ENCODE data around the gene OVOL3. TPM values are rescaled to one million over a fixed set of nuclear protein-coding genes. Genes with fewer than 3 reads are reported as not detected.

OVOL3 gene
- total RNA-seq, 4 donors from 2014 or later, result not detected

- Histone ChIP-seq H3K36me3 (peaks cover 22 to 66% (median 54%) of the 10 kb centered on the region in 4 donors), H3K27me3 (no peaks in the 10 kb centered on the region), H3K4me3 (peak overlapping the region; percentile 72 to 80 (median 74)), H3K27ac (replicated peaks in 1 of 4) (peak overlapping the region; percentile 88 to 96 (median 91)), H3K4me1 (peaks cover 23 to 50% (median 38%) of the 10 kb centered on the region in 4 donors), H3K9me3 (no peaks in the 10 kb centered on the region)
- TF ChIP-seq POLR2A (IDR thresholded peaks at IDR 0.05; ENCODE audit: low read depth) (no peak), EP300 (IDR thresholded peaks at IDR 0.05) (peak; percentile 1), CTCF (IDR thresholded peaks at IDR 0.05) (no peak), POLR2AphosphoS5 (IDR thresholded peaks at IDR 0.05) (no peak)
- no peak for DNase-seq (ENCODE audit: extremely low spot score)
- 8% methylated on average over 25 of the region's 48 CpGs for WGBS
- intact Hi-C loops (cut with DNase I), result loop anchor here (5.0 kb wide), 2 partner anchors 57 to 117 kb away; partner anchors contain the start of gene SDHAF1
Measured at GRCh38 chr19:36113894-36114720, 3.2 kb downstream of the OVOL3 start.

- Histone ChIP-seq H3K4me3 (peak within 1 kb of the TSS; percentile 72 to 80 (median 74)), H3K27me3 (no peaks in the 10 kb centered on the region), H3K9me3 (no peaks in the 10 kb centered on the region), H3K4me1 (peaks cover 23 to 53% (median 38%) of the 10 kb centered on the region in 4 donors), H3K27ac (replicated peaks in 1 of 4) (peak within 1 kb of the TSS; percentile 88 to 96 (median 91)), H3K36me3 (peaks cover 26 to 71% (median 60%) of the 10 kb centered on the region in 4 donors)
- intact Hi-C loops (cut with DNase I), result loop anchor here (5.0 kb wide), 2 partner anchors 58 to 118 kb away; partner anchors contain the start of gene SDHAF1
- peak; percentile 89 to 94 for TF ChIP-seq POLR2AphosphoS5 (IDR thresholded peaks at IDR 0.05)
- TF ChIP-seq POLR2A (IDR thresholded peaks at IDR 0.05; ENCODE audit: low read depth), result peak; percentile 65
- no peak for TF ChIP-seq CTCF (IDR thresholded peaks at IDR 0.05)
- TF ChIP-seq EP300 (IDR thresholded peaks at IDR 0.05), result no peak
- 1% methylated on average over 33 of the region's 60 CpGs for WGBS
- peak; percentile 100 for DNase-seq (ENCODE audit: extremely low spot score)
Measured at GRCh38 chr19:36114721-36115452, 3.9 kb downstream of the OVOL3 start, which contains the start of gene POLR2I. POLR2I (minus strand) TSS chr19:36114875; CDS start chr19:36114856, 19 bp downstream.

GRCh38 chr19:36115453-36116343, 4.8 kb downstream of the OVOL3 start, which contains the start of gene TBCB:
TBCB (plus strand) TSS chr19:36115468; CDS start chr19:36115561, 93 bp downstream.
- Histone ChIP-seq H3K36me3 (peaks cover 26 to 72% (median 65%) of the 10 kb centered on the region in 4 donors), H3K4me3 (peak within 1 kb of the TSS; percentile 72 to 80 (median 74)), H3K27me3 (no peaks in the 10 kb centered on the region), H3K4me1 (peaks cover 23 to 53% (median 38%) of the 10 kb centered on the region in 4 donors), H3K27ac (replicated peaks in 1 of 4) (peak within 1 kb of the TSS; percentile 88 to 96 (median 91)), H3K9me3 (no peaks in the 10 kb centered on the region)
- DNase-seq (ENCODE audit: extremely low spot score), result peak; percentile 96
- intact Hi-C loops (cut with DNase I), result no loop called here
- WGBS, result 5% methylated on average over 26 of the region's 59 CpGs
- TF ChIP-seq POLR2A (IDR thresholded peaks at IDR 0.05; ENCODE audit: low read depth) (peak; percentile 10), POLR2AphosphoS5 (IDR thresholded peaks at IDR 0.05) (peak in 1 of 2 donors; percentile 91), CTCF (IDR thresholded peaks at IDR 0.05) (no peak), EP300 (IDR thresholded peaks at IDR 0.05) (no peak)

- Histone ChIP-seq H3K36me3 (peaks cover 26 to 72% (median 64%) of the 10 kb centered on the region in 4 donors), H3K27me3 (no peaks in the 10 kb centered on the region), H3K4me1 (peaks cover 23 to 53% (median 38%) of the 10 kb centered on the region in 4 donors), H3K4me3 (peak overlapping the region; percentile 72 to 80 (median 74)), H3K27ac (replicated peaks in 1 of 4) (peak overlapping the region; percentile 88 to 96 (median 91)), H3K9me3 (no peaks in the 10 kb centered on the region)
- WGBS, result 90% methylated on average over 1 of the region's 1 CpG
- DNase-seq (ENCODE audit: extremely low spot score), result no peak
- intact Hi-C loops (cut with DNase I), result no loop called here
- TF ChIP-seq POLR2AphosphoS5 (IDR thresholded peaks at IDR 0.05), result no peak
- TF ChIP-seq POLR2A (IDR thresholded peaks at IDR 0.05; ENCODE audit: low read depth), result no peak
- TF ChIP-seq EP300 (IDR thresholded peaks at IDR 0.05), result no peak
- no peak for TF ChIP-seq CTCF (IDR thresholded peaks at IDR 0.05)
Measured at GRCh38 chr19:36116344-36116637, 5.3 kb downstream of the OVOL3 start.
